NCI-H146 treated with DMSO at 0.1 percent for 48 hours (cell line): ENCODE measurements around the gene FBXO31.

Source experiments
- DNase-seq: peaks from one replicate; lab custom pipeline; 2025; ENCODE audit not compliant: unreplicated experiment; lab: John Stamatoyannopoulos, UW

The FBXO31 gene

DNA sequence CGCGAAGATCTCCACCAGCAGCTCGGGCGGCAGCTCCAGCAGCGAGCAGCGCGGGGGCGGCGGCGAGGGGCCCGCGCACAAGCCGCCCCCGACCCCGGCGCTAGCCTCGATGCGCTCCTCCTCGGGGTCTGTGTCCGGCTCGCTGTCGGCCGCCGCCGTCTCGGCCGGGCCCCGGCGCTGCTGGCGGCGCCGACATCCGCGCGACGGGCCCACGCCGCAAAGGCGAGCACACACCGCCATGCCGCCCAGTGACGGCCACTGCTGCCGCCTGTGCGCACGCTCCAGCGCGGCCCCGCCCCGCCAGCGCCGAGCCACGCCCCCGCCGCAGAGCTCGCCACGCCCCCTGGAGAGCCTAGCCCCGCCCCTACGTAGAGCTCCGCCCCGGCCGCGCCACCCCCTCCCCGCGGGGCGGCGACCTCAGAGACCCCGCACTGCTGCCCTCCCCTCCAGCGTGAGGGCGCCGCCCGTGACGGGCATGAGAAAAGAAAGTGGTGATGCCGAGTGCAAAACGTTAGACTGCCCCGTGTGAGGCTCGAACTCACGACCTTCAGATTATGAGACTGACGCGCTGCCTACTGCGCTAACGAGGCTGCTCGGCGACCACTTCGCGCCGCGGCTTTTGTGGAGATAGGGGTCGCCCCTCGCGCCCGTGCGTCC is at the start of gene FBXO31:
FBXO31 (minus strand) TSS at position 272 of the 657 bp plus-strand sequence; CDS start at position 240, 32 bp downstream.
- DNase-seq = peak; percentile 70

GRCh38 chr16:87432330-87432915 is 48.8 kb upstream of the FBXO31 start:
- DNase-seq = no peak

DNA sequence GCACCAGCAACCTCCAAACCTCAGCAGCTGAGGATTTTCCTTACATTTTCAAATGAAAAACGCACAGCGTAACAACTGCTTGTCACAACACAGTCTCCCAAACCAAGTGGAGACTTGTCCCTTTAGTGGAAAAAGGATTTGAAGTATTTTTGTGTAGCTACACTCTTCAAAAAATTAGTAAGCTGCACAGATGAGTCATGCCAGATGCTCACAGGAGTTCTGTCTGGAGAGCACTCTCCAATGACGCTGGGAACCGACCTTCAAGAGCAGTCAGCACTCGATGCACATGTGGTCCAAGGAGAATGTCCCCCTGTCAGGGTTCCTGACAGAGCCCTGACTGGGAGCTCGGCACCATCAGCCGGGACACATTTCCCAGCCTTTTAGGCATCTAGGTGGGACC is 48.4 kb upstream of the FBXO31 start:
- no peak for DNase-seq

- DNase-seq = no peak
Observed at GRCh38 chr16:87426423-87427215, 43.0 kb upstream of the FBXO31 start.

DNA sequence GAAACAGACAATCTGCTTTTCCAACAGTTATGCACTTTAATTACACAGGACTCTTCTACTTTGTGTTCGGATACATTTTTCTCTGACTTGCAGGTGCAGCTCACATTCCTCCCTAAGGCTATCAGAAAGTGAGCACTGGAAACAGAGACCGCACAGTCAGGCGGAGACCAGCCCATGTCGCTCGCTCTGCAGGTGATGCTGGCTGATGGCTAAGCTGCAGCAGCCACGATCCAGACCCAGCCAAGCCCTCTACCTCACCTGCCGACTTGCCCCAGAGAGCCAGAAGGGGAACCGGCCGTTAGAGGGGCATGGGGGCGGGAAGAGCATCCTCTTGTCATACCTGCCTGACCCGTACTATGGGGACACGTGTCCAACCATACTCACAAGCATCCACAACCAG is 42.4 kb upstream of the FBXO31 start:
- no peak for DNase-seq

DNA sequence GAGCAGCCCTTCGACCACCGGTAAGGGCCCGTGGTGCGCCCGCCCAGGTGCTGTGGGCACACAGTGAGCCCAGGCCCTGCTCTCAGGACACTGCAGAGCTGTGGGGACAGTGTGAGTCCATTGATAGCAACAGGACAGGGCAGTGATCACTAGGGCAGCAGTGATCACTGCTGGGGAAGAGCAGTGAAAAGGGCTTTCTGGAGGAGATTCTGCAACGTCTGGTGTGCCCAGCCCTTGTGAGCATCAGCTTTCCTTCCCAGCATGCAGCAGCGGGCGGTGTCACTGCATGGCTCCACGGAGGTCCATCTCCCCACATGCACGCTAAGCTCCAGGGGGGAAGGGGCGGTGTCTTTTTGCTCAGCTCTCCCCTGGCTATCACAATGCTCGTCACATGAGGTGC is 40.7 kb upstream of the FBXO31 start:
- DNase-seq = no peak

GRCh38 chr16:87423429-87423828 is 39.9 kb upstream of the FBXO31 start:
- no peak for DNase-seq

GRCh38 chr16:87422106-87422505 is 38.5 kb upstream of the FBXO31 start:
- no peak for DNase-seq

- no peak for DNase-seq
Observed at GRCh38 chr16:87421003-87421912, 37.7 kb upstream of the FBXO31 start.

DNA sequence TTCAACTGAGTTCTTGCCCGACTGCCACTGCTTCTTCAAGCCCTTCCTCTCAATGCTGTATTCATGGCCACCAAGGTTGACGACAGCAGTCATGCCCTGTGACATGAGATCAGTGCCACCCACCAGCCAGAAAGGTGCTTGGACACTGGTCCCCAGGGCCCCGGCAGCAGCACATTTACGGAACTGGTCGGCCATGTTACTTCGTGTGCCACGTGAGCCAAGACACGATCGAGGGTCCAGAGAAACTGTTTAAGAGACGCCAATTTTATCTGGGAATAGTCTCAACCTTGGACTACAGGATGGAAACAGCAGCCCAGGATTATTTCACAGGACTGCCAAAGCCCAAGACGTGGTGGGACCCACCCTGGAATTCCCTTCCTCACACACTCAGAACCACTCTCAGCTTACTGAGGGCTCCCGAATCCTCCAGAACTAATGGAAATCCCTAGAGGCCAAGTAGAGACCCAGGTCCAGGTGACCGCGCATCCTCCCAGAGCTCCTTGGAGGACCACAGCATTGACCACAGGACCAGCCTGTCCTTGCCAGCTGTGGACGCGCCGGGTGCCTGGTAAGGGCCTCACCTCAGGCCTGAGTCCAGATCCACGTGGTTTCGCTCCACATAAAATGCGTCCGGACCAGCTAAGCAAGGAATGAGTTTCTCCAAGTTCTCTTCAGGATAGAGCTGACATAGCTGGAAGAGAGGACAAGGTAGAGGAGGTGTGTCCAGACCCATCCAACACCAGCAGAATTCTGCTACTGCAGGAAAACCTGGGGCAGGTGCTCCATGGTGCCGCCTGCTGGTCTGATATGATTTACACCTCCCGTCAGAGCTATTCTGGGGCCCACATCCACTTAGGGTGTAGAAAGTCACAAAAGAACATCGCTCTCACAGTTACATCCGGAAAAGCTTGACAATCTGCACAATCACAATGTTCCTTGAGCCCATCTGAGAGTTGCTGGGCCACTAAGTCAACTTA is 36.7 kb upstream of the FBXO31 start:
- no peak for DNase-seq

GRCh38 chr16:87418644-87419043 is 35.1 kb upstream of the FBXO31 start:
- no peak for DNase-seq

- no peak for DNase-seq
Observed at GRCh38 chr16:87418216-87418615, 34.6 kb upstream of the FBXO31 start.

DNA sequence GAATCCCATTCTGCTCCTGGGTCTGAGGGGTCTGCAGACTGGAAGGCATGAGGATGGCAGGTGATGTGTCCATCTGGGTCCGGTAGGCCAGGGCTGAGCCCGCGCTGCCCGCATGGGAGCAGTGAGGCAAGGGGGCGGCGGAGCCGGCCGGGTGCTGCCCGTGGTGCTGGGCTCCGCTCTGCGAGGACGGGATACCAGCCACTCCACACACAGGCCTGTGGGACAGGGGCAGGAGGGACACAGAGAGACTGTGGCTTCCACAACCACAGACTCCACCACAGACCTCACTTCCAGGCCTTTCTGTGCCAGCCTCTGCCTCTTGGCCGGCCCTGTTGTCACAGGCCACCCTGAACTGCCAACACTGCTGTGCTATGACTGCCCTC is 33.9 kb upstream of the FBXO31 start:
- no peak for DNase-seq

DNA sequence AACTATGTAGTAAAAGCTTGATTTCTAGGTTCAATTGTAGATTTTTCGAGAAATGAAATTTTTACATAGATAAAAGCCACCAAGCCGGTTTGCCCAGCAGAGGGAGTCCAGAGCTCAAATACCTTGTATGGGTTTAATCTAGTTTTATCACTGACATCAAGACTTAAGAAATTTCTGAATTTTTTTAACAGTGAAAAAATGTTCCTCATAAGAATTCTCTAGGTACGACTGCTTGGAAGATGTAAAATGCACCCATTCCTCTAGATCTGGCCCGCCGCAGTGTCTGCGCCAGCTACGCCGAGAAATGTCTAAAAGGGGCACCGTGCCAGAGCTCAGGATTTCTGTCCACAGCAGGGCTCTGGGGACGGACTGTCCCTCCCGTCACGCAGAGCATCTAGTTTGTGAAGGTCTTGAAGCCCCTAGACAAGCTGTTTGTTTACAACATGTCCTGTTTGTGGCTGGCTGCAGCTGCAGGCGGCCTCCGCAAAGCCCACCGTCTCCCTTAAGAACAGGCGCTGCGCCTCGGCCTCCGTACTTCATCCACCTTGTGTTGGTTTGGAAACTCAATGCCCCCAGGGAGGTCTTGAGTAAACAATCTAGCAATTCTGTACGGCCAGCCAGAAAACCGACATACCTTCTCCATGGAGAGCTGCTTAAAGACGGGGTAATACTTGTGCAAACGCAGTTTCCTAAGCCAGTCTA is 33.4 kb upstream of the FBXO31 start:
- no peak for DNase-seq

GRCh38 chr16:87415441-87415840 is 31.9 kb upstream of the FBXO31 start:
- DNase-seq = no peak

GRCh38 chr16:87414251-87414680 is 30.7 kb upstream of the FBXO31 start:
- no peak for DNase-seq

- no peak for DNase-seq
Observed at GRCh38 chr16:87412996-87413421, 29.4 kb upstream of the FBXO31 start.

GRCh38 chr16:87412371-87412995 is 28.9 kb upstream of the FBXO31 start:
- DNase-seq = no peak
